ENCODE measurements around the gene ZFAND3. TPM values are rescaled to one million over a fixed set of nuclear protein-coding genes. Genes with fewer than 3 reads are reported as not detected.

ZFAND3 gene
- total RNA-seq, 1 experiment from 2014 or later = 47.2 TPM

DNA sequence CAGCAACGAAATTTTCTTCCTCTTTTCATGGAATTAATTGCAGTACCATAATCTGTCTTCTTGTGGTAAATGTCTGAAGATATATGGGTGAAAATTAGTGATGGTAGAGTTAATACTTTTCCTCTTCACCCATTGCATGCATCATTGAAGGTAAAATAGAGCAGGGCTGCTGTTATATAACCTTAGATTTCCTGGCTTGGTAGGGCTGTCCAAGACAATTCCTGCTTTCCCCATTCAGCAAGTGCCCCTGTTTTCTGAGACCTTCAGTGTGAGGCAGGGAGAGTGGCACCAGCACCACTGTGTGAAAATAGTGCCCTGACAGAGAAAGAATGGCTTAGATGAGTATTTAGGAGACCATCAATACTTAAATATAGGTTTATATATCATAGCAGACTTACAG lies 202.0 kb downstream of the ZFAND3 start:
- ChIA-PET CTCF (no interaction called here), RAD21 (ENCODE audit: low non-redundant PET in 1 of 2, low total read pairs in 2 of 2, uncharacterized antibody in 2 of 2, unreplicated experiment in 2 of 2) (no interaction called here), POLR2A (no interaction called here)
- peaks cover 0 to 4% of the 10 kb centered on the region in 2 experiments; a peak in 2 of 4 replicates for H3K9me3 ChIP-seq (ENCODE audit: control insufficient read depth in 1 of 2, insufficient read depth in 1 of 2, low read depth in 1 of 2, low read length in 2 of 2)
- no TSS peak for BruUV-seq (replicated peaks)
- H3K4me3 ChIP-seq (replicated peaks in 1 of 2; ENCODE audit: low read depth in 1 of 2, low read length in 2 of 2) = no peak overlapping the region
- no peak overlapping the region for H3K27ac ChIP-seq (ENCODE audit: low read depth, low read length)
- H3K9me2 ChIP-seq (ENCODE audit: insufficient read depth) = no peaks in the 10 kb centered on the region
- no peak for TF ChIP-seq SIN3A (IDR thresholded peaks at IDR 0.05; ENCODE audit: low read depth)
- no peak for TF ChIP-seq ZNF274 (IDR thresholded peaks at IDR 0.05; ENCODE audit: low read depth, low read length)
- TF ChIP-seq, protein P1, sequence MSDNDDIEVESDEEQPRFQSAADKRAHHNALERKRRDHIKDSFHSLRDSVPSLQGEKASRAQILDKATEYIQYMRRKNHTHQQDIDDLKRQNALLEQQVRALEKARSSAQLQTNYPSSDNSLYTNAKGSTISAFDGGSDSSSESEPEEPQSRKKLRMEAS (IDR thresholded peaks at IDR 0.05) = no peak
- TF ChIP-seq, protein P2, sequence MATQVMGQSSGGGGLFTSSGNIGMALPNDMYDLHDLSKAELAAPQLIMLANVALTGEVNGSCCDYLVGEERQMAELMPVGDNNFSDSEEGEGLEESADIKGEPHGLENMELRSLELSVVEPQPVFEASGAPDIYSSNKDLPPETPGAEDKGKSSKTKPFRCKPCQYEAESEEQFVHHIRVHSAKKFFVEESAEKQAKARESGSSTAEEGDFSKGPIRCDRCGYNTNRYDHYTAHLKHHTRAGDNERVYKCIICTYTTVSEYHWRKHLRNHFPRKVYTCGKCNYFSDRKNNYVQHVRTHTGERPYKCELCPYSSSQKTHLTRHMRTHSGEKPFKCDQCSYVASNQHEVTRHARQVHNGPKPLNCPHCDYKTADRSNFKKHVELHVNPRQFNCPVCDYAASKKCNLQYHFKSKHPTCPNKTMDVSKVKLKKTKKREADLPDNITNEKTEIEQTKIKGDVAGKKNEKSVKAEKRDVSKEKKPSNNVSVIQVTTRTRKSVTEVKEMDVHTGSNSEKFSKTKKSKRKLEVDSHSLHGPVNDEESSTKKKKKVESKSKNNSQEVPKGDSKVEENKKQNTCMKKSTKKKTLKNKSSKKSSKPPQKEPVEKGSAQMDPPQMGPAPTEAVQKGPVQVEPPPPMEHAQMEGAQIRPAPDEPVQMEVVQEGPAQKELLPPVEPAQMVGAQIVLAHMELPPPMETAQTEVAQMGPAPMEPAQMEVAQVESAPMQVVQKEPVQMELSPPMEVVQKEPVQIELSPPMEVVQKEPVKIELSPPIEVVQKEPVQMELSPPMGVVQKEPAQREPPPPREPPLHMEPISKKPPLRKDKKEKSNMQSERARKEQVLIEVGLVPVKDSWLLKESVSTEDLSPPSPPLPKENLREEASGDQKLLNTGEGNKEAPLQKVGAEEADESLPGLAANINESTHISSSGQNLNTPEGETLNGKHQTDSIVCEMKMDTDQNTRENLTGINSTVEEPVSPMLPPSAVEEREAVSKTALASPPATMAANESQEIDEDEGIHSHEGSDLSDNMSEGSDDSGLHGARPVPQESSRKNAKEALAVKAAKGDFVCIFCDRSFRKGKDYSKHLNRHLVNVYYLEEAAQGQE (IDR thresholded peaks at IDR 0.05; ENCODE audit: low read depth) = no peak
- no peak for TF ChIP-seq EZH2phosphoT487 (IDR thresholded peaks at IDR 0.05; ENCODE audit: borderline replicate concordance)
- TF ChIP-seq ELF1 (IDR thresholded peaks at IDR 0.05; ENCODE audit: borderline replicate concordance, low read depth) = no peak
- TF ChIP-seq SRF (IDR thresholded peaks at IDR 0.05; ENCODE audit: low read depth) = no peak
- TF ChIP-seq, protein P3, sequence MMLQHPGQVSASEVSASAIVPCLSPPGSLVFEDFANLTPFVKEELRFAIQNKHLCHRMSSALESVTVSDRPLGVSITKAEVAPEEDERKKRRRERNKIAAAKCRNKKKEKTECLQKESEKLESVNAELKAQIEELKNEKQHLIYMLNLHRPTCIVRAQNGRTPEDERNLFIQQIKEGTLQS (IDR thresholded peaks at IDR 0.05) = no peak
- TF ChIP-seq RAD21 (IDR thresholded peaks at IDR 0.05; ENCODE audit: low read depth) = no peak
- TF ChIP-seq YY1 (IDR thresholded peaks at IDR 0.05; ENCODE audit: extremely low read depth, insufficient replicate concordance, low read depth, low read length) = no peak
- no peak for TF ChIP-seq SP1 (IDR thresholded peaks at IDR 0.05; ENCODE audit: low read depth)
- no peaks in the 10 kb centered on the region for H3K4me1 ChIP-seq (ENCODE audit: control insufficient read depth in 1 of 2, insufficient read depth in 2 of 2, low read length in 2 of 2)
- intact Hi-C loops (cut with micrococcal nuclease) = loop anchor here (10.0 kb wide), 1 partner anchor 653 kb away; no protein-coding TSS in a partner anchor
- peaks cover 16% of the 10 kb centered on the region for H3K79me2 ChIP-seq (ENCODE audit: insufficient read depth, low read length)
- H3K36me3 ChIP-seq (ENCODE audit: control insufficient read depth in 1 of 2, insufficient read depth in 2 of 2, low read length in 2 of 2) = no peaks in the 10 kb centered on the region
- H3K4me2 ChIP-seq (ENCODE audit: low read length) = no peak overlapping the region
- no peaks in the 10 kb centered on the region; the same call in 1 of the 2 replicates for H4K20me1 ChIP-seq (ENCODE audit: insufficient read depth)
- ATAC-seq (no peak), DNase-seq (ENCODE audit: low read depth, low spot score) (no peak)
- no peak overlapping the region for H2AFZ ChIP-seq (ENCODE audit: low read depth, low read length, poor library complexity, severe bottlenecking)
- no peak overlapping the region for H3K9ac ChIP-seq (ENCODE audit: low read length)
- H3K27me3 ChIP-seq (ENCODE audit: insufficient read depth, low read length) = no peaks in the 10 kb centered on the region
